ENCODE data around the gene PRPF40A. TPM values are rescaled to one million over a fixed set of nuclear protein-coding genes. Genes with fewer than 3 reads are reported as not detected.

The PRPF40A gene
- total RNA-seq, 8 experiments from 2014 or later = 67.7 to 194 (median 89.1) TPM

DNA sequence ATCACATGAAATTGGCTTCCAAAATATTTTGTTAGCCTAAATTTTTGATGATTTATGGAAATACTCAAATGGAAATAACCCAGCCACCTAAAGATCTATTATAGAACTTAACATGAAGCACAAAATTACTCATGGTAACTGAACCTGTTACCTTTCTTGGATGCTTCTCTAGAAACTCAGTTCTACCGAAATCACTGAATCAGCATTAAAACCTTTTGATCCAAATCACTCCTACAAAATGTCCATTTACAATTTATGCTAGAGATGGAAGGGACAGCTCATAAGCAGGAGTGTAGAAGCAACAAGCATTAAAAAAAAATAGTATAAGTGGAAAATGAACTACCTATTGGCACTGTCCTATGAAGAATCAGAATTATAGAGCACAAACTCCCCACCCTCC, 2.1 kb downstream of the PRPF40A start:
- H3K27ac ChIP-seq = no peak overlapping the region
- H3K4me3 ChIP-seq = no peak overlapping the region
- peaks cover 0 to 13% of the 10 kb centered on the region in 2 donors for H3K4me1 ChIP-seq (replicated peaks in 1 of 2)
- in situ Hi-C loops (cut with MboI; ENCODE audit: low pct_unique_long_range_greater_than_20kb in 2 of 9, low sequenced_read_pairs in 9 of 9, unreplicated experiment in 9 of 9) = loop anchor here in 1 of 9 experiments (25.0 kb wide), 1 partner anchor 772 kb away; the partner anchor contains the start of gene RPRM
- no peak for ATAC-seq (replicated peaks in 6 of 8)
- WGBS, 10 experiments = 29 to 100% (median 83%) methylated on average over 1 of the region's 1 CpG; no CpG with 5 or more reads in 4 of the 10 experiments

GRCh38 chr2:152710713-152711112, 6.5 kb downstream of the PRPF40A start:
- Histone ChIP-seq H3K27ac (no peak overlapping the region), H3K4me1 (replicated peaks in 1 of 2) (peaks cover 0 to 6% of the 10 kb centered on the region in 2 donors), H3K4me3 (no peak overlapping the region)
- ATAC-seq (replicated peaks in 6 of 8) = no peak
- in situ Hi-C loops (cut with MboI; ENCODE audit: low pct_unique_long_range_greater_than_20kb in 2 of 9, low sequenced_read_pairs in 9 of 9, unreplicated experiment in 9 of 9) = loop anchor here in 1 of 9 experiments (25.0 kb wide), 1 partner anchor 777 kb away; the partner anchor contains the start of gene RPRM
- WGBS, 10 experiments = 0 to 100% (median 98%) methylated on average over 1 to 2 of the region's 2 CpGs

- in situ Hi-C loops (cut with MboI; ENCODE audit: low pct_unique_long_range_greater_than_20kb in 2 of 9, low sequenced_read_pairs in 9 of 9, unreplicated experiment in 9 of 9) = loop anchor here in 1 of 9 experiments (25.0 kb wide), 1 partner anchor 779 kb away; the partner anchor contains the start of gene RPRM
- Histone ChIP-seq H3K4me1 (replicated peaks in 1 of 2) (no peaks in the 10 kb centered on the region), H3K4me3 (no peak overlapping the region), H3K27ac (no peak overlapping the region)
- 83 to 100% (median 89%) methylated on average over 1 to 2 of the region's 2 CpGs; no CpG with 5 or more reads in 4 of the 10 experiments for WGBS, 10 experiments
- ATAC-seq (replicated peaks in 6 of 8) = peak in 1 of 8 experiments; percentile 65
Measured at GRCh38 chr2:152708742-152709141, 8.5 kb downstream of the PRPF40A start.

DNA sequence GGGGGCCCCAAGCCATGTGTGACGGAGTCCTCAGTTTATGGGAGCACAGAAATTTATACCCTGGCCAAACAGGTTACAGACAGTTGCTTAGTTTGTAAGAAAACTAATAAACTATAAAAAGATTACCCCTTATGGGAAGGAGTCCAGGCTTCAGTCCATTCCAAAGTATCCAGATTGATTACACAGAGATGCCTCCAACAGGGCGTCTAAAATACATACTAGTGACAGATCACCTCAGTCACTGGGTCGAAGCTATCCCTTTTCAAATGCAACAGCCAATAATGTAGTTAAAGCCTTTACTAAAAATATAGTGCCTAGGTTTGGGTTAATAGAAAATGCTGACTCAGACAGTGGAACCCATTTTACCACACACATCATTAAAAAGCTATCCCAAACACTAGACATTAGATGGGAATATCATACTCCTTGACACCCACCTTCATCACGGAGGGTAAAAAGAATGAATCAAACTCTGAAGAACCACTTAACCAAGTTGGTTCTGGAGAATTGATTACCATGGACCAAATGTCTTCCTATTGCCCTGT, 10.7 kb downstream of the PRPF40A start:
- 78 to 100% (median 93%) methylated on average over 1 to 3 of the region's 4 CpGs; no CpG with 5 or more reads in 1 of the 10 experiments for WGBS, 10 experiments

GRCh38 chr2:152701198-152701597, 16.1 kb downstream of the PRPF40A start:
- ATAC-seq (replicated peaks in 6 of 8) = peak in 1 of 8 experiments; percentile 28
- Histone ChIP-seq H3K4me1 (replicated peaks in 1 of 2) (no peaks in the 10 kb centered on the region), H3K27ac (no peak overlapping the region), H3K4me3 (no peak overlapping the region)
- in situ Hi-C loops (cut with MboI; ENCODE audit: low pct_unique_long_range_greater_than_20kb in 2 of 9, low sequenced_read_pairs in 9 of 9, unreplicated experiment in 9 of 9) = loop anchor here in 1 of 9 experiments (25.0 kb wide), 1 partner anchor 786 kb away; the partner anchor contains the start of gene RPRM
- WGBS, 10 experiments = 81 to 100% (median 97%) methylated on average over 1 to 7 of the region's 7 CpGs

More for the DNA sequence above, 10.7 kb downstream of the PRPF40A start:
- in situ Hi-C loops (cut with MboI; ENCODE audit: low pct_unique_long_range_greater_than_20kb in 2 of 9, low sequenced_read_pairs in 9 of 9, unreplicated experiment in 9 of 9) = loop anchor here in 1 of 9 experiments (25.0 kb wide), 1 partner anchor 781 kb away; the partner anchor contains the start of gene RPRM
- no peak for ATAC-seq (replicated peaks in 6 of 8)
- no peak overlapping the region for H3K4me3 ChIP-seq
- H3K27ac ChIP-seq = no peak overlapping the region
- no peaks in the 10 kb centered on the region for H3K4me1 ChIP-seq (replicated peaks in 1 of 2)

GRCh38 chr2:152696476-152696875, 20.8 kb downstream of the PRPF40A start:
- no peak overlapping the region for H3K4me3 ChIP-seq
- WGBS, 10 experiments = 100% methylated on average over 1 of the region's 1 CpG; no CpG with 5 or more reads in 7 of the 10 experiments
- no peak overlapping the region for H3K27ac ChIP-seq
- no peak for ATAC-seq (replicated peaks in 6 of 8)
- in situ Hi-C loops (cut with MboI; ENCODE audit: low pct_unique_long_range_greater_than_20kb in 2 of 9, low sequenced_read_pairs in 9 of 9, unreplicated experiment in 9 of 9) = no loop called here
- no peaks in the 10 kb centered on the region for H3K4me1 ChIP-seq (replicated peaks in 1 of 2)

DNA sequence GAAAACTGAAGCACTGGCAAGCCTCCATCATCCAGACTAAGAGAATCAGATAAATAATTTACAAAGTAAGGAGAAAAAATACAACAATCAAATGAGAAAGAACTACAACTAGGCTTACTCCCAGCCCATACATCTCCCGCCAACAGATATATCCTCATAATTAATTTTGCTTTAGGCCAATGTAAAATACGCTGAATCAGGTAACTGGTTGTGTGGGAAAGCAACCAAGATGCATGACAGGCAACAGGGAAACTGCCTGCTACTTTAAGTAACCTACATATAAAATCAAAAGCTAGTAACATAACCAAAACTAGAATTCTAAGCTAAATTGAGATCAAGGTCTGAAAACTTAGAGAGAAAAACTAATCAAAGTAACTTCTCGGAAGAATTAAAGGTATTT, 21.5 kb downstream of the PRPF40A start:
- no peak overlapping the region for H3K4me3 ChIP-seq
- WGBS, 10 experiments = 80 to 100% (median 94%) methylated on average over 2 to 3 of the region's 3 CpGs
- no peaks in the 10 kb centered on the region for H3K4me1 ChIP-seq (replicated peaks in 1 of 2)
- H3K27ac ChIP-seq = no peak overlapping the region
- in situ Hi-C loops (cut with MboI; ENCODE audit: low pct_unique_long_range_greater_than_20kb in 2 of 9, low sequenced_read_pairs in 9 of 9, unreplicated experiment in 9 of 9) = no loop called here
- no peak for ATAC-seq (replicated peaks in 6 of 8)

- no peaks in the 10 kb centered on the region for H3K4me1 ChIP-seq (replicated peaks in 1 of 2)
- in situ Hi-C loops (cut with MboI; ENCODE audit: low pct_unique_long_range_greater_than_20kb in 2 of 9, low sequenced_read_pairs in 9 of 9, unreplicated experiment in 9 of 9) = no loop called here
- no peak overlapping the region for H3K27ac ChIP-seq
- 55 to 100% (median 93%) methylated on average over 2 to 8 of the region's 8 CpGs; no CpG with 5 or more reads in 1 of the 10 experiments for WGBS, 10 experiments
- no peak overlapping the region for H3K4me3 ChIP-seq
- ATAC-seq (replicated peaks in 6 of 8) = peak in 5 of 8 experiments; percentile 41 to 89 (median 63)
Measured at GRCh38 chr2:152694161-152694661, 23.1 kb downstream of the PRPF40A start.

DNA sequence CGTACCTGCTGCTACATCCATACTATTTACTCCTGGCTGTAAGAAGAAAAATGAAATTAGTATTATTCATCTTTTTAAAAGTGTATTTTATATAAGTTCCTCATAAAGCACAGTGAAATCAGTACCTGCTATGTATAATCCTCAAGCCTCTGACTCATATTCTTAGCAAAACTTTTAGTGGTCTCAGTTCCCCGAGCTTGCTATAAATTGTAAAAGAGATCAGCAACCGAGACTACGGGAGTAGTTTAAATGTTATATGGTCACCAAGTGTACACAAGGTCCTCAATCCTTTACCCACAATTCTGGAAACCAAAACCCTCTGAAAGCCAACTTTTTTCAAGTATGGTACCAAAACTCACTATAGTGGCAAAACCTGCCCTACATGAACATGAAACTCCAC, 24.2 kb downstream of the PRPF40A start:
- no peaks in the 10 kb centered on the region for H3K4me1 ChIP-seq (replicated peaks in 1 of 2)
- no peak overlapping the region for H3K4me3 ChIP-seq
- no peak overlapping the region for H3K27ac ChIP-seq
- ATAC-seq (replicated peaks in 6 of 8) = no peak
- in situ Hi-C loops (cut with MboI; ENCODE audit: low pct_unique_long_range_greater_than_20kb in 2 of 9, low sequenced_read_pairs in 9 of 9, unreplicated experiment in 9 of 9) = no loop called here
- 93 to 100% (median 96%) methylated on average over 2 to 4 of the region's 4 CpGs; no CpG with 5 or more reads in 2 of the 10 experiments for WGBS, 10 experiments

GRCh38 chr2:152686321-152686720, 30.9 kb downstream of the PRPF40A start:
- H3K4me3 ChIP-seq = no peak overlapping the region
- no peak overlapping the region for H3K27ac ChIP-seq
- in situ Hi-C loops (cut with MboI; ENCODE audit: low pct_unique_long_range_greater_than_20kb in 2 of 9, low sequenced_read_pairs in 9 of 9, unreplicated experiment in 9 of 9) = no loop called here
- peak in 3 of 8 experiments; percentile 32 to 62 (median 49) for ATAC-seq (replicated peaks in 6 of 8)
- H3K4me1 ChIP-seq (replicated peaks in 1 of 2) = no peaks in the 10 kb centered on the region

DNA sequence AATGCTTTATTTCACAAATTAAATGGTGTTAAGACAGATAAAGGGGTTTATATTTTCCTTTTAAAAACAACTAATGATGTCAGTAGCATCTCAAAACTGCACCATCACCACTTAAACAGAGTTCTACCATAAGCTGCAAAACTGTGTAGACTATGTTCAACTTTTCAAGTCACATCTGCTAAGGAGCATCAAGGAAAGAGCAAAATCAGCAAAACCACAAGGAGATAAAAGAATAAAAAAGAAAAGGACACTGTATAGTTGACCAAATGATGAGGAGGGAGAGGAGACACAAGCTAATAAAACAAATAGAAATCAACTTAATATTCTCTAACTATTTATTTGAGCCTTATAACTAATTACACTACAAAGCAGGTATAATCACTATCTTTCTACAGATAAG, 33.9 kb downstream of the PRPF40A start:
- H3K27ac ChIP-seq = no peak overlapping the region
- ATAC-seq (replicated peaks in 6 of 8) = no peak
- no peaks in the 10 kb centered on the region for H3K4me1 ChIP-seq (replicated peaks in 1 of 2)
- H3K4me3 ChIP-seq = no peak overlapping the region
- in situ Hi-C loops (cut with MboI; ENCODE audit: low pct_unique_long_range_greater_than_20kb in 2 of 9, low sequenced_read_pairs in 9 of 9, unreplicated experiment in 9 of 9) = no loop called here

GRCh38 chr2:152682663-152683062, 34.6 kb downstream of the PRPF40A start:
- peak in 1 of 8 experiments; percentile 38 for ATAC-seq (replicated peaks in 6 of 8)
- Histone ChIP-seq H3K27ac (no peak overlapping the region), H3K4me3 (no peak overlapping the region), H3K4me1 (replicated peaks in 1 of 2) (no peaks in the 10 kb centered on the region)
- in situ Hi-C loops (cut with MboI; ENCODE audit: low pct_unique_long_range_greater_than_20kb in 2 of 9, low sequenced_read_pairs in 9 of 9, unreplicated experiment in 9 of 9) = no loop called here
- 51 to 100% (median 87%) methylated on average over 1 to 8 of the region's 9 CpGs; no CpG with 5 or more reads in 2 of the 10 experiments for WGBS, 10 experiments

GRCh38 chr2:152678808-152679207, 38.5 kb downstream of the PRPF40A start:
- Histone ChIP-seq H3K4me3 (no peak overlapping the region), H3K27ac (no peak overlapping the region), H3K4me1 (replicated peaks in 1 of 2) (no peaks in the 10 kb centered on the region)
- no peak for ATAC-seq (replicated peaks in 6 of 8)
- 17 to 100% (median 78%) methylated on average over 1 to 2 of the region's 2 CpGs; no CpG with 5 or more reads in 2 of the 10 experiments for WGBS, 10 experiments
- in situ Hi-C loops (cut with MboI; ENCODE audit: low pct_unique_long_range_greater_than_20kb in 2 of 9, low sequenced_read_pairs in 9 of 9, unreplicated experiment in 9 of 9) = no loop called here

DNA sequence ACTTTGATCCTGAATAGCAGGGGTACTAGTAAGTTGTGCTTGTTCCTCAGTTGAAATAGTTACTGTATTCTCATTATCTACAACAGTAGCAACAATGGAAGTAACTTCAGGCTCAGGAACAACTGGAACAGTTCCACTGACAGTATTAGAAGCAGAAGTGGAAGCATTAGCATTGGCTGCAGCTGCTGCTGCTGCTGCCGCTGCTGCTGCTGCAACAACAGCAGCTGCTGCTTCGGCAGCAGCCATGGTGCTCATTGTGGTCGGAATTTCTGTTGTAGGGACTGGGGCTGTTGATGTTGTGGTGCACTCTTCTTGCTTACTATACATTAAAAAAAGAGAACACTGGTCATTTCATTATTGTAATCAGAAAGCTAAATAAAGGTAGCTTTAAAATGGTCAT, 40.8 kb downstream of the PRPF40A start:
- in situ Hi-C loops (cut with MboI; ENCODE audit: low pct_unique_long_range_greater_than_20kb in 2 of 9, low sequenced_read_pairs in 9 of 9, unreplicated experiment in 9 of 9) = no loop called here
- H3K27ac ChIP-seq = no peak overlapping the region
- WGBS, 10 experiments = 75 to 100% (median 97%) methylated on average over 1 to 3 of the region's 3 CpGs
- no peak overlapping the region for H3K4me3 ChIP-seq
- no peak for ATAC-seq (replicated peaks in 6 of 8)
- H3K4me1 ChIP-seq (replicated peaks in 1 of 2) = no peaks in the 10 kb centered on the region

Measured in motor neuron (in vitro differentiated cells).